Caco-2 (cell line): Measurements from ENCODE around the gene JARID2. TPM values are rescaled to one million over a fixed set of nuclear protein-coding genes. Genes with fewer than 3 reads are reported as not detected.

ENCODE experiments used
- BruUV-seq: library from RNA; stranded (reverse); fragments of 400-500 nt; replicated peaks from 2 replicates; lab custom pipeline; 2021; lab: Mats Ljungman, UMichigan
- CTCF ChIA-PET: fragments of 300-600 bp; sonication (Branson Sonifier 250); formaldehyde crosslinking; loops from one replicate; lab custom pipeline; 2022; ENCODE audit warnings: antibody characterized with exemption; lab: Charles Lee
- POLR2A ChIA-PET: fragments of 300-600 bp; sonication (Branson Sonifier 250); formaldehyde crosslinking; loops from one replicate; lab custom pipeline; 2022; ENCODE audit warnings: antibody characterized with exemption; lab: Charles Lee
- DNase-seq, 2 experiments: peaks; one replicate each; pipeline versions ENCODE4 v3.0.0 to v3.0.0-alpha.2; 2020 to 2022
- H3K27me3 ChIP-seq: replicated peaks from 2 replicates; pipeline ENCODE4 v1.6.0; 2011; ENCODE audit warnings: low read length; ENCODE audit not compliant: control insufficient read depth, insufficient read depth
- H3K36me3 ChIP-seq: 2 replicates; pipeline ENCODE4 v1.5.1; 2011; ENCODE audit warnings: low read length; ENCODE audit not compliant: control insufficient read depth, insufficient read depth
- H3K4me1 ChIP-seq: fragments of 250-450 bp; sonication (Bioruptor Pico); 2 replicates; pipeline ENCODE4 v1.5.1; 2020; ENCODE audit warnings: mild to moderate bottlenecking
- H3K4me3 ChIP-seq: 2 replicates; pipeline ENCODE4 v1.5.1; 2011; ENCODE audit warnings: low read depth, mild to moderate bottlenecking, control low read depth, low read length
- H3K9me3 ChIP-seq: fragments of 250-450 bp; sonication (Bioruptor Pico); 2 replicates; pipeline ENCODE4 v1.5.1; 2020; ENCODE audit warnings: mild to moderate bottlenecking, moderate library complexity
- H3K27ac Mint-ChIP-seq: one replicate; pipeline ENCODE4 v1.8.0; 2022; ENCODE audit warnings: mixed read lengths; ENCODE audit not compliant: unreplicated experiment
- H3K27me3 Mint-ChIP-seq: one replicate; pipeline ENCODE4 v1.8.0; 2022; ENCODE audit warnings: mixed read lengths; ENCODE audit not compliant: insufficient read depth, unreplicated experiment
- H3K36me3 Mint-ChIP-seq: one replicate; pipeline ENCODE4 v1.8.0; 2022; ENCODE audit warnings: mild to moderate bottlenecking, mixed read lengths; ENCODE audit not compliant: insufficient read depth, unreplicated experiment
- H3K4me1 Mint-ChIP-seq: one replicate; pipeline ENCODE4 v1.8.0; 2022; ENCODE audit warnings: low read depth, mixed read lengths; ENCODE audit not compliant: unreplicated experiment
- H3K4me3 Mint-ChIP-seq: one replicate; pipeline ENCODE4 v1.8.0; 2022; ENCODE audit warnings: mild to moderate bottlenecking, moderate library complexity, mixed read lengths; ENCODE audit not compliant: unreplicated experiment
- H3K9me3 Mint-ChIP-seq: one replicate; pipeline ENCODE4 v1.8.0; 2022; ENCODE audit warnings: mixed read lengths; ENCODE audit not compliant: unreplicated experiment
- CTCF ChIP-seq, 2 experiments: fragments of 200-600 bp in 1 of 2; IDR thresholded peaks; 1 replicate in 1 of 2; 2 replicates in 1 of 2; pipeline versions ENCODE4 v1.5.1 to v1.8.0; 2011 to 2022; ENCODE audit warnings: antibody characterized with exemption in 1 of 2, control low read depth in 1 of 2, inconsistent platforms in 1 of 2, low read depth in 1 of 2, low read length in 1 of 2, mild to moderate bottlenecking in 1 of 2, moderate library complexity in 1 of 2; ENCODE audit not compliant: insufficient read depth in 1 of 2, severe bottlenecking in 1 of 2, unreplicated experiment in 1 of 2
- intact Hi-C: fragments of 100-400 bp; cut with micrococcal nuclease; formaldehyde crosslinking; loops from one replicate; pipeline ENCODE4 v1.10.0; 2022; ENCODE audit not compliant: unreplicated experiment
- total RNA-seq: library from RNA; stranded (reverse); gene quantifications from 2 replicates; pipeline ENCODE4 v1.2.3, GENCODE V29; 2022

JARID2 gene
- total RNA-seq, 1 experiment from 2014 or later: 18.3 TPM

GRCh38 chr6:15398633-15399275, 152.9 kb downstream of the JARID2 start:
- BruUV-seq: no TSS peak
- POLR2A ChIA-PET: no interaction called here
- Mint-ChIP-seq H3K27ac (peak overlapping the region; percentile 22), H3K4me1 (peaks cover 40% of the 10 kb centered on the region), H3K9me3 (no peaks in the 10 kb centered on the region), H3K4me3 (no peak overlapping the region), H3K36me3 (no peaks in the 10 kb centered on the region), H3K27me3 (no peaks in the 10 kb centered on the region)
- no peak overlapping the region for H3K4me3 ChIP-seq
- H3K27me3 ChIP-seq: no peaks in the 10 kb centered on the region
- no peaks in the 10 kb centered on the region for H3K9me3 ChIP-seq
- DNase-seq: no peak
- intact Hi-C loops: no loop called here
- CTCF ChIA-PET: no interaction called here
- TF ChIP-seq CTCF (IDR thresholded peaks at IDR 0.05; ENCODE audit: insufficient read depth in 1 of 2, low read depth in 1 of 2, low read length in 1 of 2, severe bottlenecking in 1 of 2, unreplicated experiment in 1 of 2): no peak
- H3K4me1 ChIP-seq: peaks cover 41% of the 10 kb centered on the region
- no peaks in the 10 kb centered on the region for H3K36me3 ChIP-seq

- Histone ChIP-seq H3K9me3 (no peaks in the 10 kb centered on the region), H3K27me3 (no peaks in the 10 kb centered on the region), H3K4me1 (peaks cover 49% of the 10 kb centered on the region), H3K4me3 (no peak overlapping the region), H3K36me3 (no peaks in the 10 kb centered on the region)
- no peak for DNase-seq
- POLR2A ChIA-PET: no interaction called here
- CTCF ChIA-PET: no interaction called here
- Mint-ChIP-seq H3K4me3 (peak overlapping the region; percentile 33), H3K36me3 (no peaks in the 10 kb centered on the region), H3K27me3 (no peaks in the 10 kb centered on the region), H3K4me1 (peaks cover 41% of the 10 kb centered on the region), H3K27ac (peak overlapping the region; percentile 22), H3K9me3 (no peaks in the 10 kb centered on the region)
- no peak for TF ChIP-seq CTCF (IDR thresholded peaks at IDR 0.05; ENCODE audit: insufficient read depth in 1 of 2, low read depth in 1 of 2, low read length in 1 of 2, severe bottlenecking in 1 of 2, unreplicated experiment in 1 of 2)
- intact Hi-C loops: no loop called here
- no TSS peak for BruUV-seq
Measured at GRCh38 chr6:15399641-15400470, 154.0 kb downstream of the JARID2 start.

- peak overlapping the region; percentile 72 for H3K27ac Mint-ChIP-seq
- H3K4me3 Mint-ChIP-seq: peak overlapping the region; percentile 65
- ChIA-PET CTCF (no interaction called here), POLR2A (no interaction called here)
- H3K4me1 Mint-ChIP-seq: peaks cover 46% of the 10 kb centered on the region
- H3K36me3 Mint-ChIP-seq: no peaks in the 10 kb centered on the region
- no peaks in the 10 kb centered on the region for H3K9me3 Mint-ChIP-seq
- no peak for DNase-seq
- Histone ChIP-seq H3K4me1 (peaks cover 49% of the 10 kb centered on the region), H3K9me3 (no peaks in the 10 kb centered on the region), H3K4me3 (no peak overlapping the region), H3K27me3 (no peaks in the 10 kb centered on the region), H3K36me3 (no peaks in the 10 kb centered on the region)
- intact Hi-C loops: loop anchor here (1.0 kb wide), 1 partner anchor 9 kb away; no protein-coding TSS in a partner anchor
- BruUV-seq: no TSS peak
- no peaks in the 10 kb centered on the region for H3K27me3 Mint-ChIP-seq
- TF ChIP-seq CTCF (IDR thresholded peaks at IDR 0.05; ENCODE audit: insufficient read depth in 1 of 2, low read depth in 1 of 2, low read length in 1 of 2, severe bottlenecking in 1 of 2, unreplicated experiment in 1 of 2): no peak
Measured at GRCh38 chr6:15400572-15401004, 154.7 kb downstream of the JARID2 start.
